NCI-H2227 (cell line): ENCODE data around the gene COL6A3.
"Not testable (repeated sequence)": the region's sequence is repeated elsewhere in the genome, so short reads cannot be mapped to it uniquely, and the experiment has no call there.

Source experiments
- DNase-seq: peaks from one replicate; lab custom pipeline; 2025; ENCODE audit not compliant: unreplicated experiment; lab: John Stamatoyannopoulos, UW

COL6A3 gene

DNA sequence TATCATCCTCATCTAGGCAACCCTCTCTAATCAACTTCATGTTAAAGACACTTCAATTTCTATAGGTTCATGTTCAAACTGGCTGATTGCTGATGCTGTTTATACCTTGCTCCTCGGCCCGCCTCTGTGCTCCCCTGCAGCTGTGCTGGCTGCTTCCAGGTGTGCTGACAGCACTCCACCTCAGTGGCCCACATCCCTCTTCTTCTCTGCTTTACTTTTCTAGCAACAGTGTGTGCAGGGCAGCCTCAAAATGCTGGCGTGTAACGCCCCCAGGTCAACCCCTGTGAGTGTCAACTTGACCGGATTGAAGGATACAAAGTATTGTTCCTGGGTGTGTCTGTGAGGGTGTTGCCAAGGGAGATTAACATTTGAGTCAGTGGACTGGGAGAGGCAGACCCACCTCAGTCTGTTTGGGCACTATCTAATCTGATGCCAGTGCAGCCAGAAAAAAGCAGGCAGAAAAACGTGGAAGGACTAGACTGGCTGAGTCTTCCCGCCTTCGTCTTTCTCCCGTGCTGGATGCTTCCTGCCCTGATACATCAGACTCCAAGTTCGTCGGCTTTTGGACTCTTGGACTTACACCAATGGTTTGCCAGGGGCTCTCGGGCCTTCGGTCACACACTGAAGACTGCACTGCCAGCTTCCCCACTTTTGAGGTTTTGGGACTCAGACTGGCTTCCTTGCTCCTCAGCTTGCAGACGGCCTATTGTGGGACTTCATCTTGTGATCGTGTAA, 94.7 kb downstream of the COL6A3 start:
- no peak for DNase-seq

DNA sequence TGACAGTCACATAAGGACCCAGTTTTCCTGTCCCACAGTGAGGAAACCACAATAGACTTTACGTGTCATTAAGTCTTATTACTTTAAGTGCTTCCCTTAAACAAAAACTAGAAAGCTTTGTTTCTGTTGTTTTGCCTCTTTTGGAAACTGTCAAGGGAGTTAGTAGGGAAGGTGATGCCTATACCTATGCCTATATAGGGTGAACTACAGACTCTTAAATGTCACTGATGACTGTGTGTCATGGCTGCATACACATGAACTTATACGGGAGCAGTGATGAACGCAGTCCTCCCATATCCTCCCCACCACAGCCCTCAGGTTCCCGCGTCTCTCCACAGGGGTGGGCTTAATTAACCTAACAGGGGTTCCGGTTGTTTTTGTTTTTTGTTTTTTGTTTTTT, 97.6 kb downstream of the COL6A3 start:
- no peak for DNase-seq

GRCh38 chr2:237315829-237316225, 98.1 kb downstream of the COL6A3 start:
- no peak for DNase-seq

DNA sequence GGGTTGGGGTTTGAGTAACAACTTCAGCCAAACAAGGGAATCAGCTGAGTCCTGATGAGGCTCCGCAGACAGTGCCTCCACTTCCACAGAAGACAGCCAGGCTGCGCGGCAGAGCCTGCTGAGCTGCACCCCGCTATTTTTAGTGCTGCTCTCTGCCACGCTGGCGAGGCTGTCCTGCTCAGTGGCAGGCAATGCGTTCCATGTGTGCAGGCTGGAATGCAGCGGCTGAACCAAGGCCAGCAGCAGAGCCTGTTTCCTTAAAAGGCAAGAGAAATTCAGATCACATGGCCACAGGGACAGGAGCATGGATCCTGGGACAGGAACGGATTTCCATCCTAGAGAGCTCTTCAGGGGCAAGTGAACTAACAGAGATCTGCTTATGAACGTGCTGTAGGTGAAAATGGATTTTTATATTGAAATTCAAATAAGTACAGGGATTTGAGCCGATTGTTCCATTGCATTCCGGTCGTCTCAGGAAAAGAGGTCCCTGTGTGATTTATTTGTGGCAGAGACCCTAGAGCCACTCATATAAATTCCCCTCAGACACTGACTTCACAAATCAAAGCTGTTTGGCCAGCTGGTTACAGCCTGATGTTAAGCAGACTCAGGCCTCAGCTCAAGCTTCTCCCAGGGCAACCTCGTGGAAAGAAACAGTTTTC, 98.7 kb downstream of the COL6A3 start:
- no peak for DNase-seq

GRCh38 chr2:237314681-237315080, 99.3 kb downstream of the COL6A3 start:
- DNase-seq, result no peak

GRCh38 chr2:237314198-237314597, 99.8 kb downstream of the COL6A3 start:
- no peak for DNase-seq

GRCh38 chr2:237312021-237312755, 101.8 kb downstream of the COL6A3 start:
- no peak for DNase-seq

GRCh38 chr2:237310515-237311114, 103.3 kb downstream of the COL6A3 start:
- DNase-seq, result no peak

GRCh38 chr2:237309416-237309815, 104.5 kb downstream of the COL6A3 start:
- DNase-seq, result no peak

- no peak for DNase-seq
These were observed 105.0 kb downstream of the COL6A3 start for GRCh38 chr2:237309011-237309410.

- DNase-seq, result no peak
These were observed 106.5 kb downstream of the COL6A3 start for GRCh38 chr2:237307474-237307873.

DNA sequence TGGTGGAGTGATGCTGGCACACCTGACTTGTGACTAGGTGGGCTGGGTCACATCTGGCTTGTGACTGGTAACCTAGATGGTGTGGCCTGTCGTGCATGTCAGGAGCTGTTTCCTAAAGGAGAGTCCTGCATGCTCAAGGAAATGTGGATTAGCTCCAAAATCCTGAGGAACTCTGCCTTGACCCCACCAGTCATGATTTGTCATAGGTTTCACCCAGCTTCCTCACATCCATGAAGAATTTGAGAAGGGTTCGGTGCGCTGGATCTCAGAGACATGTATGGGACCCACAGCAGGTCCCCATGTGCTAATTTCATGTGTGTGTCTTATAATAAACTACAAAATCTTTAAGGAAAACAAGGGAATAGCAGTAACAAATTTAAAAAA, 107.2 kb downstream of the COL6A3 start:
- DNase-seq, result no peak

GRCh38 chr2:237306083-237306786, 107.7 kb downstream of the COL6A3 start:
- DNase-seq, result no peak

GRCh38 chr2:237305579-237305978, 108.4 kb downstream of the COL6A3 start:
- DNase-seq, result no peak

DNA sequence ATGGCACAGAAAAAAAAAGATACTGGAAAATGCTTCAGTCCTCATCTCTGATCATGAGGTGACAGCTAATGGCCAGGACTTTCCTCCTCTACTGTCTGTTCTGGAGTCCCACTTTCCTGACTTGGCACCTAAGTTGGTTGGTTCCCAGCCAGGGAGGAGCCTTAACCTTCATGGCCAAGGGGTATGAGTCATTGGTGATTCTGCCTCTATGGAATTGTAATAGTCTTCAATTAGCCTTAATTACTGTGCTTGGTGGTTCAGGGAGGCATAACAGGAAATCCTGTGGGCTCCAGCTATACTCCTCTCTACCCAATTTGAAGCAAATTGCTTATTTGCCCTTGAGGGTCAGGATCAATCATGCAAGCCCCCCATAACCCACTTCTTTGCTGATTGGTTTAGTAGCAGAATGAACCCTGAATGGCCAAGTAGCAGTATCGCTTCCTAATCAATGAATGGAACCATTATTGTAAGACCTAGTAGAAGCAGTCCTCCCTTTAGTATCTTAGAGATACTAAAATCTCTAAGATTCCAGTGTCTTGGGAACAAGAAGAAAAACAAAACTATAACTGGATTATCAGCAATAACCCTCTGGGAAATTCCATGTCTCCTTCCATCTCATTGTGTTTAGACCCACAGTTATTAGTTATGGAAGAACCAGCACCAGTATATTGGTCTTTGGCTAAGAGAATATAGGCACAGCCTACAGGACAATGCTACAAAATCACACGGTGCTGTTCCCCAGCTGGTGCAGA, 109.0 kb downstream of the COL6A3 start:
- DNase-seq, result no peak

DNA sequence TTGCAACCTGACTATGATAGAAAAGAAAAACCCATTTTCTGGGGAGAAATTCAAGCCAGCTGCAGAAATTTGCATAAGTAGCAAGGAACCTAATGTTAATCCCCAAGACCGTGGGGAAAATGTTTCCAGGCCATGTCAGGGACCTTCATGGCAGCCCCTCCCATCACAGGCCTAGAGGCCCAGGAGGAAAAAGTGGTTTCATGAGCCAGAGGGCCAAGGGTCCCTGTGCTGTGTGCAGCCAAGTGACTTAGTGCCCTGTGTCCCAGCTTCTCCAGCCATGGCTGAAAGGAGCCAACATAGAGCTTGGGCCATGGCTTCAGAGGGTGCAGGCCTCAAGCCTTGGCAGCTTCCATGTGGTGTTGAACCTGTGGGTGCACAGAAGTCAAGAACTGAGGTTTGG, 110.7 kb downstream of the COL6A3 start:
- DNase-seq, result not testable (repeated sequence)

- no peak for DNase-seq
These were observed 112.4 kb downstream of the COL6A3 start for GRCh38 chr2:237301595-237301994.

DNA sequence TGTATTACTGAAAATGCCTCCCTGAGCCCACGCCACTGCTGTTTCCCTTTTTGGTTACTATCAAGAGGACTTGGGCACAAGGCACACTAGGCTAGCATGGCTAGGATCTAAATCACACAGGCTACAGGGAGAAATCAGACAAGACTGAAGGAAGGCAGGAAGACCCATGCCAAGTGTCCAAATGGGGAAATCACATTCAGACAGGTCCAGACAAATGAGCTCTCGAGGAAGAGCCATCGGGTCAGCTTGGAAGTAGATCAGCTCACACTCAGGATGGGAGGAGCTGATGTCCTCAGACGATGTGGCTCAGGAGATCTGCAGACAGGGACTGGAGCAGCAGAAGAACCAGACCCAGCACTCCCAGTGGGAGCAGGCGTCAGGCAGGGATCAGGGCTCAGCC, 113.2 kb downstream of the COL6A3 start:
- no peak for DNase-seq

DNA sequence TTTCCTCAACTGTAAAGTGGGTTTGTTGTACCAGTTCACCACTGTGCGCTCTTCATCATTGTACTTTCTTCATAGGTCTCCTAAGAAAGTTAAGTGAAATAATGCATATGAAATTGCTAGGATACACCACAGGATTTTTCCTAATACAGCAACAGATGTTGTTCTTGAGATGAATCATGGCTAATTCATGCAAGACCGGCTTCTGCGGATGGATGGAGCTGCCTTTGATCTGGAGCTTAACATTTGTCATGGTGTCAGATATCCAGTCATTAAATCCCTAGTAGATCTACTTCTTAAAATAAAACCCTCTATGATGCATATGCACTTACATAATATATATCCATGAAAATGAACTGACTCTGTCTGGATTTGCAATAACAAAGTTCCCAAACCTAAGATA, 114.1 kb downstream of the COL6A3 start:
- DNase-seq, result no peak
